ENCODE measurements around the gene LRRC4C.

The LRRC4C gene

GRCh38 chr11:41320653-41321052 is 138.8 kb downstream of the LRRC4C start:
- no peak for DNase-seq

DNA sequence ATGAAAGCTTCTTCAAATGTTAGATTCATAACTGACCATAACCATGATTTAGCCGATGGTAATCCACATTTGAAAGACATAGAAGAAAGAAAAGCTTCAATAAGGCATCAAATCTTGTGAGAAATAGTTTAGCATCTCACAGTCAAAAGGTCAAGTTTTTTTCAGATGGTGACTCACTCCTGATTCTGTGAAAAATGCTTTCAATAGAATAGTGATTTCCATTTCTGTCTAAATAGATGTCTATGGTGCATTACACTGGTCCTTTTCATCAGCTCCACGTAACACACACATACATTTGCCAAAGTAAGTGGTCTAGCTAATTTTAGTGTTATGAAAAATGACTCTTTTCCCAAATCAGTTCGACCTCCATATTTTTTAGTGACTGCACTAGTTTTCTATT is 139.2 kb downstream of the LRRC4C start:
- no peak for DNase-seq

GRCh38 chr11:41319434-41319833 is 140.0 kb downstream of the LRRC4C start:
- DNase-seq, result no peak

DNA sequence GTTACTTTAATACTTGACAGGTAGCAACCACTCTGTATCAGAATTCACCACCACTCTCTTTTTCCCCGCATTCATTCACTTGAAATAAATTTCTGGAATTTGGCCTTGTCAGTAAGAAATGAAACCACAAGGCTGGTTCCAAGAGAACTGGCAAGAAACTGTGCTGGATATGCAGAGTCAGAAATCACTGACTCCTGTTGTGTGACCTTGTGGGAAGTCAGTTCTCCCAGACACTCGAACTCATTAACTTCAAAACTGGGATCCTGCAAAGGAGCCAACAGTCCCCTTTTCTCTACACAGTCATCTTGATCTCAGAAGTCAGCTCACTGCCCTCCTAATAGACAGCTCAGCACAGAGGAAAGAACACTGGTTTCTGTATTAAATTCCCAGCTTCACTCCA is 142.7 kb downstream of the LRRC4C start:
- no peak for DNase-seq

DNA sequence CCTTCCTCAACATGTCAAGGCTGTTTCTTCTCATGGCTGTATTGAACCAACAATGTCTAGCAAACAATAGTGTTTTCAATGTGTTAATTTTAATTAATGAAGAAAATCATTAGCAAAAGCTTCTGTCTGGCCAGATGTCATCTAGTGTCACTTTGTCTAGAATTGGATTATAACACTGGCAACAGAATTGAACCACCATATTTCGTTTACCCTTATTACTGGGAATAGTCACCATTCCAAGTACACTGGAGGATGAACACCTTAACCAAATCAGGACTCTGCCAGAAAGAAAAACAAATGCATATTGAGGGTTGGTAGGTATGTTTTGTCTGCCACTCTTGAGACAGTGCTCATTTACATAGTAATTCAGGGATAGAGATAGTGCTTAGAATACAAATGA is 146.2 kb downstream of the LRRC4C start:
- DNase-seq, result no peak

DNA sequence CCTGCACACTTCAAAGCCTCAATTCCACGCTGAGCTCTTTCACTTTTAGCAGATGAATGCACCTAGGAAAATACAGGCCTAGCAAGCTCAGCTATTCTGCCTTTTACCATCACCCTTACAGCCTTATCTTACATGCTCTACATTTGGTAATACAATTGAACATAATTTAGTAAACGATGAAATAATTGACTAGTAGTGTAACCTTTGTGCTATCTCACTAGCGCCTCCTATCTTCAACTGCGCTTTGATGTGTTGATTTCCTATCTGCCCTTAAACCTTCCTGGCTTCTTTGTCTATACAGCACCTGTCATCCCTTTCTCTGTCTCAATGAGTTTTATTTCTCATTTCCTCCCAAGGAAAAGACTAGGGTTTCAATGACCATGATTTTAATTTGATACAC is 149.7 kb downstream of the LRRC4C start:
- DNase-seq, result no peak

DNA sequence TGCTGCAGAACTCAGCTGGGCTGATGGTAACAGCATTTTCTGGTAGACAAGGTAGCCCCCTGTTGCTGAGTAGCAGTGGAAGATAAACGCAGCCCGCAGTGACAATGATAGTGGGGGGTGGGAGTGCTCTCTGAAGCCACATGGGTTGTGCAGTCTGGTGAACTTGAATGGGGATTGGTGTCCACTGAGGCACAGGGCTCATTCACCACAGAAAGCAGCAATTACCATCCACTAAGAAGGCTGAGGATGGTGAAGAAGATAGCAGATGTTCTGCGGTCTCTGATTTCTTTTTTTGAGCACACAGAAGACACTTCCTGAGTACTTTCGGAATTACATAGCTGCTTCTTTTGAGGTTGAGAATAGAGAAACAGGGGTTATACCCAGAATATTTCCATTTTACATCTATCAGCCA is 150.3 kb downstream of the LRRC4C start:
- DNase-seq, result no peak

DNA sequence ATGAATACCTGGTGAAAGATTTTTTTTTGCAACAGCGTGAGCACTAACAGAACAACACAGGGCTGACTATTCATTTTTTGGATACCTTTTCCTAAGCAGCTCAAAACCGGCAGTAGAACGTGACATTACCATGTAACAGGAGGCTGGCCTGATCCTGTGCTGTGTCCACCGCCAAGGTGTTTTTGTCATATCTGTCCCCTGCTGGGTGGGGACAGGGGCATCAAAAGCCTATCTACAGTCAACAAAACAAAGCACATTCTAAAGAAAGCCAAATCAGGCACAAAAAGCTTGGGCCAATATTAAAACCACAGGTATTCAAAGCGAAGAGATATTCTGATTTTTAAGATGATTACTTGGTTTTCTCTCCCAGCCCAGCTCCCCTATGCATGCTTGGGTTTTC is 151.2 kb downstream of the LRRC4C start:
- DNase-seq, result no peak

DNA sequence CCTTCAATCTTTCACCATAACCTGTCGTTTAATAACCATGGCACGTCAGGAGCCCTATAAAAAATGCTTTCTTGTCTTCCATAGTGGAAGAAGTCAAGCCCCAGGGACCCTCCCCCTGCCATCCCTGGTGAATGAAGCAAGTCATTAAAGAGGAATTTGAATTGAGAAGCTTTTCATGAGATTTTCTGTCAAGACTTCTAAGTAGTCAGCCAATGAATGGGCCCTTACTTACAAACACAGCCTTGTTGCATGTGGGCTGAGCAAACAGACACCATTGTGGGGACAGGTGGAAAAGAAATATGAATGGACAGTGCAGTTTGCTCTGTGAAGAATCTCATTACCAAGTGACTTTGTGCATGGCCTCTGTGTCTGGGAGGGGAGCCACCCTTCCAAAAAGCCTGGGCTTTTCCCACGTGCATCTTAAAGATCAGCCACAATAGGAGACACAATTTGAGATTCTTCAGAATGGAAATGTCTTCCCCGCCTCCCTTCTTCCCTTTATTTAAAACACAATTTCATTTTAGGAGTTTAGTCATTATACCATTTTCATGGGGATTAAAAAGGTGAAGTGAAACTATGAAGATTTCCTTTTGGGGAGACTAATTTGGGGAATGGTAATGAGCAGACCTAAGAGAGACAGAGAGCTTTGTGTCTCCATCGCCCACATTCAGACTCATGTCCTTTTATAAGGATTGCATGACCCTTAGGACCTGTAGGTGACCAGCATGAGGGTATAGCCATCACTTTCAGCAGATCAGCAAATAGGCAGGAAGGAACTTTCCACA is 152.0 kb downstream of the LRRC4C start:
- no peak for DNase-seq

DNA sequence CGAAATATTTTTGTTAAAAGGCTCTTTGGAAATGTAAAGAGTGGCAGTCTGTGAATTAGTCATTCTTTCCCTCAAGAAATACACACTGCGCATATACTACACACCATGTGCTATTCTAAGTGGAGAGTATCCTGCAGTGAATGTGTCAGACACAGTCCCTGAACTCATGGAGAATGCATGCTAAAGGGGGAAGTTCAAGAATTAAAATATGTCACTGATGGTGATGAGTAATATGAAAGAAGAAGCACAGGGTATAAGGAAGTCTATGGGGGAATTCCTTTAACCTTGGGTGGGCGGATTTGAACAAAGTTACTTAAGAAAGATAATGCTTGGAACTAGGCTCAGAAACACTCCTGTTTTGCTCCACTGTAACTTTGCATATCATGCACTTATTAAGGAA is 153.0 kb downstream of the LRRC4C start:
- DNase-seq, result no peak

DNA sequence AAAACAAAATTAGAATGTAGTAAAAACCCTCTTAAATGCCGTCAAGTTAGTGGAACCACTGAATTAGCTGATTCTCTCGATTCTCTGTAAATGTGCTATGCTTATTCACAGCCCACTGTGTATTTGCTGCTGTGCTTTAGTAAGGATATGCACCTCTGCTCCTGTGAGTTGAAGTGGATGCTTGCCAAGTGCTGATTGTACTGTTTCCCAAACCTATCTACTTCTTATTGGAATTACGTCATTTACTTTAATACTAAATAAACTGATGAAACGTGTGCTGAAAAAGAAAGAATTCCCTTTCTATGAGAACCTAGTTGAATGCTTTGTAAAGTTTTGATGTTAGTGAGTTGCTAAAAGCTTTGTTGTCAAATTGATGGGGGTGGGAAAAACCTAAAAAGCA is 158.4 kb downstream of the LRRC4C start:
- DNase-seq, result no peak

GRCh38 chr11:41289408-41289807 is 170.0 kb downstream of the LRRC4C start:
- no peak for DNase-seq

- no peak for DNase-seq
These were observed 172.7 kb downstream of the LRRC4C start for GRCh38 chr11:41286751-41287150.

DNA sequence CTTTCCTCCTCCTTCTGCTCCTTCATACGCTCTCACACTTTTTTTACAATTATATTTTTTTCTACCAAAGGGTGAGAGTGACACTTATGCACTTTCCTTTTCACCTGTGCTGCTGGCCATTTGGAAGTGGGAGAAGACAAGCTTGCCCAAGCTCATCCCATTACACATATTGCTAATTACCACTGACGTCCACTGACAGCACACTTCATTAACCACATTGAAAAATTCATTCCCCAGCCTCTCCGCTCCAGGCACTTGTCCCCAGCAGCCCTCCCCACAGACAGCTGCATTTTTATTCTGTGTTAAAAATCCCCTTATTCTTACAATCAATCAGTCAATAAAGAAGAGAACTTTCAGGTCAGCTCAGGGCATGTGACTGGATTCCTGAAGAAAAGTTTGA is 175.1 kb downstream of the LRRC4C start:
- DNase-seq, result no peak

GRCh38 chr11:41283191-41283930 is 176.1 kb downstream of the LRRC4C start:
- no peak for DNase-seq

DNA sequence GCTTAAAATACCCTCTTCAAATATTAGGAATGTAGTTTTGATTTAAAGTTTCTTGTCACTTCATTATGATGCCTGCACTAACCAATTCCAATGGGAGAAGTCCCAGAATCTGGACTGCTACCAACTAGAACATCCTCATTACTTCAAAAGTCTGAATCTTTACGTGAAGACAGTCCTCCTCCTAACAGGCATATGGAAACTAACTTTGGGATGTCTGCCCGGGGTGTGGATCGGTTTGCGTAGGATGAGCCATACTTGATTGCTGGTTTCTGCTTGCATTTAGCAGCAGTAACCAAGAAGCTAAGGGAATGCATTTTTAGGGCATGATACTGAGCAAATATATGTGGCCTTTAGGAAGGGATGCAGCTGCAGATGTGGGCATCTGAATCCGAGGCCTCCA is 177.1 kb downstream of the LRRC4C start:
- DNase-seq, result no peak

DNA sequence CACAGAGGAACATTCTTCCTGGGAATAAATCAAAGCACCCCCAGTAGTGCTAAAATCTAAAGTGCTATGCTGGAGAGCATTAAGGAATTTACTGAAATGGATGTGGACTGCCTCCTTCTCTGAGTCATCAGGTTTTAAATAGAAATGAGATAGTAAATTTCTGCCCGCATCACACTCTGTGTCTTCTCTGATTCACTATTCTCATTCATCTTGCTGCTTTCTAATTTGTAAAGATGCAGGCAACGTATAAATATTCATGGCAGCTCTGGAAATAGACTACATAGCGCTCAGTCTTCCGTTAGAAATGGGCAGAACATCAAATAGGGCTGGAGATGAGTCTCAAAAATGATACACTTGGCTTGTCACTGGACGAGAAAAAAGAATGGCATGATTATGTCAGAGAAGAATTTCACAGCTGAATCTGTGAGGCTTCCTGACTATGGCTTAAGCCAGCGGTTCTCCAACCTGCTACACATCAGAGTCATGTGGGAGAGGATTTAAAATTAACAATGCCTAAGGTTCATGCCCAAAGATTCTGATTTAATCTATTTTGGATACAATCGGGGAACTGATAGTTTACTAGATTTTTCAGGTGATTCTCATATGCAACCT is 178.2 kb downstream of the LRRC4C start:
- no peak for DNase-seq

- no peak for DNase-seq
These were observed 184.6 kb downstream of the LRRC4C start for GRCh38 chr11:41274831-41275230.

GRCh38 chr11:41273908-41274307 is 185.5 kb downstream of the LRRC4C start:
- no peak for DNase-seq

DNA sequence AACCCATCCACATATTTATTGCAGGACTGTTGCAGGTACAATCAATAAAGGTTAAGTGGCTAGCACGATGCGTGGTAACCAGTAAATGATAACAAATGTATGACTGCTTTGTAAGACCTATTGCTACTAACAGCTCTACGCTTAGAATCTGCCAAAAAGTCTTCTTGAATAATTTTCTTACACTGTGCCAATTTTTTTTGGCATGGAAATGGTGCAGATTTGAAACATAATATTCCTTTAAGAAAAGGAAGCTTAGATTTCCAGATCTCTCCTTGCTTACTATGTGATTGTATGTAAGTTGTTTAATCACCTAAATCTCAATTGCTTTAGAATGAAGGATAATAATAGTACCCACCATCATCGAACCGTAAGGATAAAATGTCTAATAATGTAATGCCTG is 192.0 kb downstream of the LRRC4C start:
- DNase-seq, result no peak

DNA sequence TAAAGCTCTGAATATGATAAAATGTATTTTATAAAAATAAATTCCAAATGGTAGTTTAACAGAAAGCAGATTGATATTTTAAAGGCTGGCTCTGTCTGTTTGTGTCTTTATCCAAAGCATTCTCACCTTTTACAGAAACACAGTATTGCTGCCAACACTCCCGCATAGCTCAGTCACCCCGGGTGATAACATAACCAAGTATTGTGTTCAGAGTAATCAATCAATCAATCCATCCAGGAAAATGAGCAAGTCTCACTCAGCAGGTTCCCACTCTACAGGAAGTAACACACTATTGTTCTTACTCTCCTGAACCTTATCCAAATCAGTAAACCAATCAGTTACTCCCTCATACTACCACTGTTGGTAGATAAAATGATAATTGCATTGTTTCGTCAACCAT is 203.4 kb downstream of the LRRC4C start:
- DNase-seq, result no peak

DNA sequence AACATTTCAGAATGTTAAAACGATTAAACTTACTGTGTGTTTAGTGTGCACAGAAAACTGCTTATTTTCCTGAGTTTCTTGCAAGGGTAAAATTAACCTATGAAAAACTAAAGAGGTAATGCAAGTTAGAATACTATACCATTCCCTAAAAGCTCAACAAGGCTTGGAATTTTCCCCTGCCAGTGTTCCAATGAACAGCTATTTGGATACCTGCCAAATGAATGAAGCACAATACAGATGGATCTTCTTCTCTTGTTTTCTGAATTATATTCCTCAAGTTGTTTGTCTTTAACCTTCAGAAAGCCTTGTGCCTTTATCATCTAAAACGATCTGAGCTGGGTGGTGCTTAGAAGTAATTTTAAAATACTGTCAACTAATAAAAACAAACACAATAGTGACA is 204.5 kb downstream of the LRRC4C start:
- DNase-seq, result no peak

GRCh38 chr11:41250408-41250935 is 209.0 kb downstream of the LRRC4C start:
- no peak for DNase-seq

- no peak for DNase-seq
These were observed 211.8 kb downstream of the LRRC4C start for GRCh38 chr11:41247621-41248020.

Measured in NCI-H524 (cell line).